ENCODE measurements around the gene SMCR8.
"Not testable (repeated sequence)": the region's sequence is repeated elsewhere in the genome, so short reads cannot be mapped to it uniquely, and the experiment has no call there.

Gene SMCR8

GRCh38 chr17:18314731-18315561 lies at the start of gene SMCR8, which contains the start of gene TOP3A:
TSS of gene SMCR8 (plus strand) at chr17:18315293. CDS start at chr17:18315790, 497 bp downstream.
TSS of gene TOP3A (minus strand) at chr17:18314994. CDS start at chr17:18314778, 216 bp downstream.
- H3K9me3 ChIP-seq (ENCODE audit: control insufficient read depth, insufficient read depth, low read length) = no peaks in the 10 kb centered on the region
- H3K36me3 ChIP-seq (ENCODE audit: insufficient read depth, low read length) = peaks cover 12% of the 10 kb centered on the region
- H3K4me1 ChIP-seq (ENCODE audit: insufficient read depth, low read length) = no peaks in the 10 kb centered on the region
- H3K9ac ChIP-seq (ENCODE audit: low read depth, low read length) = peak within 1 kb of the TSS; percentile 93

- Histone ChIP-seq H3K9ac (ENCODE audit: low read depth, low read length) (no peak overlapping the region), H3K4me1 (ENCODE audit: insufficient read depth, low read length) (peaks cover 8% of the 10 kb centered on the region), H3K9me3 (ENCODE audit: control insufficient read depth, insufficient read depth, low read length) (no peaks in the 10 kb centered on the region), H3K36me3 (ENCODE audit: insufficient read depth, low read length) (no peaks in the 10 kb centered on the region)
Measured at GRCh38 chr17:18267366-18267765, 47.7 kb upstream of the SMCR8 start.

- peaks cover 8% of the 10 kb centered on the region for H3K4me1 ChIP-seq (ENCODE audit: insufficient read depth, low read length)
- H3K9me3 ChIP-seq (ENCODE audit: control insufficient read depth, insufficient read depth, low read length) = no peaks in the 10 kb centered on the region
- H3K36me3 ChIP-seq (ENCODE audit: insufficient read depth, low read length) = 0 out of 2 replicates have a peak, but pooled peaks cover 3% of the 10 kb centered on the region
- no peak overlapping the region for H3K9ac ChIP-seq (ENCODE audit: low read depth, low read length)
Measured at GRCh38 chr17:18267927-18268711, 47.0 kb upstream of the SMCR8 start.

- H3K36me3 ChIP-seq (ENCODE audit: insufficient read depth, low read length) = peaks cover 3% of the 10 kb centered on the region; the same call in 1 of the 2 replicates
- H3K9ac ChIP-seq (ENCODE audit: low read depth, low read length) = no peak overlapping the region
- no peaks in the 10 kb centered on the region for H3K9me3 ChIP-seq (ENCODE audit: control insufficient read depth, insufficient read depth, low read length)
- H3K4me1 ChIP-seq (ENCODE audit: insufficient read depth, low read length) = peaks cover 8% of the 10 kb centered on the region
Measured at GRCh38 chr17:18270046-18270931, 44.8 kb upstream of the SMCR8 start.

GRCh38 chr17:18277076-18277475 lies 38.0 kb upstream of the SMCR8 start:
- no peaks in the 10 kb centered on the region for H3K9me3 ChIP-seq (ENCODE audit: control insufficient read depth, insufficient read depth, low read length)
- H3K4me1 ChIP-seq (ENCODE audit: insufficient read depth, low read length) = no peaks in the 10 kb centered on the region
- H3K9ac ChIP-seq (ENCODE audit: low read depth, low read length) = no peak overlapping the region
- H3K36me3 ChIP-seq (ENCODE audit: insufficient read depth, low read length) = peaks cover 29% of the 10 kb centered on the region

GRCh38 chr17:18278867-18279266 lies 36.2 kb upstream of the SMCR8 start:
- Histone ChIP-seq H3K36me3 (ENCODE audit: insufficient read depth, low read length) (peaks cover 37% of the 10 kb centered on the region), H3K9me3 (ENCODE audit: control insufficient read depth, insufficient read depth, low read length) (no peaks in the 10 kb centered on the region), H3K4me1 (ENCODE audit: insufficient read depth, low read length) (no peaks in the 10 kb centered on the region), H3K9ac (ENCODE audit: low read depth, low read length) (no peak overlapping the region)

- no peak overlapping the region for H3K9ac ChIP-seq (ENCODE audit: low read depth, low read length)
- no peaks in the 10 kb centered on the region for H3K4me1 ChIP-seq (ENCODE audit: insufficient read depth, low read length)
- H3K9me3 ChIP-seq (ENCODE audit: control insufficient read depth, insufficient read depth, low read length) = no peaks in the 10 kb centered on the region
- H3K36me3 ChIP-seq (ENCODE audit: insufficient read depth, low read length) = peaks cover 46% of the 10 kb centered on the region
Measured at GRCh38 chr17:18280249-18280648, 34.8 kb upstream of the SMCR8 start.

GRCh38 chr17:18280766-18281371 lies 34.2 kb upstream of the SMCR8 start:
- H3K36me3 ChIP-seq (ENCODE audit: insufficient read depth, low read length) = peaks cover 50% of the 10 kb centered on the region
- no peak overlapping the region for H3K9ac ChIP-seq (ENCODE audit: low read depth, low read length)
- no peaks in the 10 kb centered on the region for H3K4me1 ChIP-seq (ENCODE audit: insufficient read depth, low read length)
- no peaks in the 10 kb centered on the region for H3K9me3 ChIP-seq (ENCODE audit: control insufficient read depth, insufficient read depth, low read length)

- Histone ChIP-seq H3K9ac (ENCODE audit: low read depth, low read length) (no peak overlapping the region), H3K4me1 (ENCODE audit: insufficient read depth, low read length) (no peaks in the 10 kb centered on the region), H3K36me3 (ENCODE audit: insufficient read depth, low read length) (peaks cover 47% of the 10 kb centered on the region), H3K9me3 (ENCODE audit: control insufficient read depth, insufficient read depth, low read length) (no peaks in the 10 kb centered on the region)
Measured at GRCh38 chr17:18281788-18282187, 33.3 kb upstream of the SMCR8 start.

- H3K9me3 ChIP-seq (ENCODE audit: control insufficient read depth, insufficient read depth, low read length) = no peaks in the 10 kb centered on the region
- H3K9ac ChIP-seq (ENCODE audit: low read depth, low read length) = no peak overlapping the region
- peaks cover 63% of the 10 kb centered on the region for H3K36me3 ChIP-seq (ENCODE audit: insufficient read depth, low read length)
- H3K4me1 ChIP-seq (ENCODE audit: insufficient read depth, low read length) = no peaks in the 10 kb centered on the region
Measured at GRCh38 chr17:18285296-18285695, 29.8 kb upstream of the SMCR8 start.

- H3K9ac ChIP-seq (ENCODE audit: low read depth, low read length) = no peak overlapping the region
- H3K4me1 ChIP-seq (ENCODE audit: insufficient read depth, low read length) = no peaks in the 10 kb centered on the region
- peaks cover 33% of the 10 kb centered on the region for H3K36me3 ChIP-seq (ENCODE audit: insufficient read depth, low read length)
- H3K9me3 ChIP-seq (ENCODE audit: control insufficient read depth, insufficient read depth, low read length) = no peaks in the 10 kb centered on the region
Measured at GRCh38 chr17:18291718-18292540, 23.2 kb upstream of the SMCR8 start.

- peaks cover 17% of the 10 kb centered on the region for H3K36me3 ChIP-seq (ENCODE audit: insufficient read depth, low read length)
Measured at GRCh38 chr17:18298061-18298460, 17.0 kb upstream of the SMCR8 start.

More at GRCh38 chr17:18298061-18298460, 17.0 kb upstream of the SMCR8 start:
- H3K4me1 ChIP-seq (ENCODE audit: insufficient read depth, low read length); H3K9ac ChIP-seq (ENCODE audit: low read depth, low read length); H3K9me3 ChIP-seq (ENCODE audit: control insufficient read depth, insufficient read depth, low read length): not testable (repeated sequence)
